OCI-LY7 (cell line): ENCODE measurements around the gene UGT1A9. TPM values are rescaled to one million over a fixed set of nuclear protein-coding genes. Genes with fewer than 3 reads are reported as not detected.

Source experiments
- BruUV-seq: library from RNA; stranded (reverse); fragments of 400-500 nt; replicated peaks from 2 replicates; lab custom pipeline; 2021; lab: Mats Ljungman, UMichigan
- CTCF ChIA-PET: fragments of 300-600 bp; sonication (Branson Sonifier 250); formaldehyde crosslinking; loops from one replicate; lab custom pipeline; 2022; ENCODE audit warnings: antibody characterized with exemption; ENCODE audit not compliant: unreplicated experiment; lab: Charles Lee
- POLR2A ChIA-PET: fragments of 300-600 bp; sonication (Branson Sonifier 250); formaldehyde crosslinking; loops from one replicate; lab custom pipeline; 2022; ENCODE audit warnings: antibody characterized with exemption; lab: Charles Lee
- DNase-seq: peaks from one replicate; pipeline ENCODE4 v3.0.0-alpha.2; 2015; ENCODE audit warnings: low spot score
- H2AFZ ChIP-seq: fragments of 200-600 bp; sonication (generic), shearing (Covaris generic); 2 replicates; pipeline ENCODE4 v1.6.1; 2014; ENCODE audit warnings: mild to moderate bottlenecking, antibody characterized with exemption, low read length, moderate library complexity
- H3K27ac ChIP-seq: fragments of 200-600 bp; sonication (generic); 2 replicates; pipeline ENCODE4 v1.5.1; 2014; ENCODE audit warnings: mixed run types, low read depth, mild to moderate bottlenecking, moderate library complexity, low read length, inconsistent platforms; ENCODE audit not compliant: poor library complexity, severe bottlenecking
- H3K36me3 ChIP-seq: fragments of 200-600 bp; sonication (generic); 2 replicates; pipeline ENCODE4 v1.6.1; 2014; ENCODE audit warnings: mild to moderate bottlenecking, antibody characterized with exemption, low read length, moderate library complexity, mixed read lengths; ENCODE audit not compliant: insufficient read depth
- H3K4me1 ChIP-seq: fragments of 200-600 bp; sonication (generic); 2 replicates; pipeline ENCODE4 v1.5.1; 2014; ENCODE audit warnings: mild to moderate bottlenecking, low read length; ENCODE audit not compliant: insufficient read depth, poor library complexity, severe bottlenecking
- H3K4me2 ChIP-seq: fragments of 200-600 bp; sonication (generic); 2 replicates; pipeline ENCODE4 v1.6.1; 2014; ENCODE audit warnings: mild to moderate bottlenecking, low read length
- H3K4me3 ChIP-seq: fragments of 200-600 bp; sonication (generic); 2 replicates; pipeline ENCODE4 v1.5.1; 2014; ENCODE audit warnings: mild to moderate bottlenecking, low read depth, low read length; ENCODE audit not compliant: poor library complexity, severe bottlenecking
- H3K79me2 ChIP-seq: fragments of 200-600 bp; sonication (generic); 2 replicates; pipeline ENCODE4 v1.6.1; 2016; ENCODE audit warnings: low read depth, mild to moderate bottlenecking, low read length, moderate library complexity, mixed read lengths; ENCODE audit not compliant: insufficient read depth
- H3K9me2 ChIP-seq: fragments of 200-600 bp; sonication (generic); 2 replicates; pipeline ENCODE4 v1.6.1; 2016; ENCODE audit warnings: mild to moderate bottlenecking, low read length, mixed read lengths; ENCODE audit not compliant: insufficient read depth
- H3K9me3 ChIP-seq: fragments of 200-600 bp; sonication (generic); 2 replicates; pipeline ENCODE4 v1.6.1; 2014; ENCODE audit warnings: mild to moderate bottlenecking, mixed run types, low read length, mixed read lengths
- H4K20me1 ChIP-seq: fragments of 200-600 bp; sonication (generic); 2 replicates; pipeline ENCODE4 v1.6.1; 2014; ENCODE audit warnings: mild to moderate bottlenecking, antibody characterized with exemption, low read length, moderate library complexity, mixed read lengths; ENCODE audit not compliant: insufficient read depth
- CTCF ChIP-seq: fragments of 200-600 bp; sonication (generic); conservative IDR thresholded peaks from 2 replicates; pipeline ENCODE4 v1.5.1; 2014; ENCODE audit warnings: mild to moderate bottlenecking, antibody characterized with exemption, low read length, moderate library complexity, mixed read lengths
- EZH2phosphoT487 ChIP-seq: fragments of 200-600 bp; sonication (generic); IDR thresholded peaks from 2 replicates; pipeline ENCODE4 v1.6.1; 2018; ENCODE audit warnings: low read depth, borderline replicate concordance, mild to moderate bottlenecking, mixed run types, antibody characterized with exemption, low read length, moderate library complexity, mixed read lengths
- intact Hi-C: fragments of 100-400 bp; cut with micrococcal nuclease; formaldehyde crosslinking; loops from one replicate; pipeline ENCODE4 v1.10.0; 2022; ENCODE audit not compliant: unreplicated experiment
- total RNA-seq, 2 experiments: library from RNA; depleted of rRNA in 1 of 2; stranded (reverse); fragments of >200 nt in 1 of 2; shearing (Covaris generic) in 1 of 2; gene quantifications; 2 replicates each; pipeline ENCODE4 v1.2.3, GENCODE V29; 2014 to 2022

The UGT1A9 gene
- total RNA-seq, 2 experiments from 2014 or later: not detected

GRCh38 chr2:233686928-233687327 lies 15.2 kb downstream of the UGT1A9 start:
- TF ChIP-seq CTCF (no peak), EZH2phosphoT487 (no peak)
- Histone ChIP-seq H3K9me3 (no peaks in the 10 kb centered on the region), H3K27ac (no peak overlapping the region), H3K79me2 (no peaks in the 10 kb centered on the region), H3K4me3 (no peak overlapping the region), H3K9me2 (no peaks in the 10 kb centered on the region), H3K36me3 (no peaks in the 10 kb centered on the region), H2AFZ (no peak overlapping the region), H3K4me1 (peaks cover 3% of the 10 kb centered on the region), H4K20me1 (no peaks in the 10 kb centered on the region), H3K4me2 (no peak overlapping the region)
- POLR2A ChIA-PET: no interaction called here
- CTCF ChIA-PET: no interaction called here
- no peak for DNase-seq
- BruUV-seq: no TSS peak
- intact Hi-C loops: no loop called here

- POLR2A ChIA-PET: no interaction called here
- intact Hi-C loops: no loop called here
- TF ChIP-seq EZH2phosphoT487: no peak
- no peak for TF ChIP-seq CTCF
- no peaks in the 10 kb centered on the region for H3K9me2 ChIP-seq
- no peak for DNase-seq
- no peaks in the 10 kb centered on the region for H3K36me3 ChIP-seq
- H3K4me3 ChIP-seq: no peak overlapping the region
- H2AFZ ChIP-seq: no peak overlapping the region
- H4K20me1 ChIP-seq: no peaks in the 10 kb centered on the region
- no TSS peak for BruUV-seq
- H3K9me3 ChIP-seq: no peaks in the 10 kb centered on the region
- H3K4me1 ChIP-seq: no peaks in the 10 kb centered on the region
- CTCF ChIA-PET: no interaction called here
- H3K4me2 ChIP-seq: no peak overlapping the region
- no peaks in the 10 kb centered on the region for H3K79me2 ChIP-seq
- H3K27ac ChIP-seq: no peak overlapping the region
Measured at GRCh38 chr2:233688341-233688740, 16.6 kb downstream of the UGT1A9 start.

GRCh38 chr2:233689031-233689430 lies 17.3 kb downstream of the UGT1A9 start:
- Histone ChIP-seq H3K4me1 (no peaks in the 10 kb centered on the region), H3K27ac (no peak overlapping the region), H3K79me2 (no peaks in the 10 kb centered on the region), H4K20me1 (no peaks in the 10 kb centered on the region), H3K4me2 (no peak overlapping the region), H3K36me3 (no peaks in the 10 kb centered on the region), H3K4me3 (no peak overlapping the region), H2AFZ (no peak overlapping the region), H3K9me3 (no peaks in the 10 kb centered on the region), H3K9me2 (no peaks in the 10 kb centered on the region)
- ChIA-PET CTCF (no interaction called here), POLR2A (no interaction called here)
- BruUV-seq: no TSS peak
- TF ChIP-seq CTCF (no peak), EZH2phosphoT487 (no peak)
- DNase-seq: no peak
- intact Hi-C loops: no loop called here
